HG03378 (cell line): ENCODE measurements around the gene IRGQ.
"Not testable (repeated sequence)": the region's sequence is repeated elsewhere in the genome, so short reads cannot be mapped to it uniquely, and the experiment has no call there.

Source experiments
- ATAC-seq: cut with Tn5 transposase; IDR thresholded peaks from one replicate; pipeline ENCODE4 v1.9.1; 2021; ENCODE audit warnings: mild to moderate bottlenecking, moderate library complexity; ENCODE audit not compliant: unreplicated experiment

The IRGQ gene

GRCh38 chr19:43598445-43599240, 2.7 kb upstream of the IRGQ start:
- ATAC-seq: no peak

- no peak for ATAC-seq
These were observed 1.9 kb upstream of the IRGQ start for GRCh38 chr19:43597876-43598275.

GRCh38 chr19:43596842-43597461, 1.0 kb upstream of the IRGQ start:
- no peak for ATAC-seq

GRCh38 chr19:43595605-43595998, 332 bp downstream of the IRGQ start:
- ATAC-seq: no peak

GRCh38 chr19:43594710-43595604, 977 bp downstream of the IRGQ start:
- ATAC-seq: no peak

- ATAC-seq: no peak
These were observed 1.7 kb downstream of the IRGQ start for GRCh38 chr19:43594081-43594697.

GRCh38 chr19:43592800-43593350, 3.1 kb downstream of the IRGQ start:
- ATAC-seq: no peak

GRCh38 chr19:43591904-43592772, 3.8 kb downstream of the IRGQ start:
- no peak for ATAC-seq

- no peak for ATAC-seq
These were observed 6.3 kb downstream of the IRGQ start for GRCh38 chr19:43589678-43590077.

GRCh38 chr19:43589277-43589676, 6.7 kb downstream of the IRGQ start:
- no peak for ATAC-seq

GRCh38 chr19:43587029-43587428, 8.9 kb downstream of the IRGQ start:
- ATAC-seq: not testable (repeated sequence)

- no peak for ATAC-seq
These were observed 9.6 kb downstream of the IRGQ start for GRCh38 chr19:43586346-43586745.

- ATAC-seq: no peak
These were observed 11.4 kb downstream of the IRGQ start for GRCh38 chr19:43584484-43584883.

- ATAC-seq: no peak
These were observed 13.4 kb downstream of the IRGQ start for GRCh38 chr19:43582495-43582894.

- ATAC-seq: no peak
These were observed 14.5 kb downstream of the IRGQ start for GRCh38 chr19:43581467-43581866.

GRCh38 chr19:43578787-43579186, 17.1 kb downstream of the IRGQ start:
- ATAC-seq: no peak

- ATAC-seq: no peak
These were observed 19.7 kb downstream of the IRGQ start for GRCh38 chr19:43575955-43576878.

- ATAC-seq: peak; percentile 83
These were observed 20.6 kb downstream of the IRGQ start, which contains the start of the genes PINLYP and XRCC1 for GRCh38 chr19:43575156-43575950. TSS of gene PINLYP (plus strand) at chr19:43575801. CDS start at chr19:43577192, 1,391 bp downstream. TSS of gene XRCC1 (minus strand) at chr19:43575527. CDS start at chr19:43575458, 69 bp downstream.
